HEK293 (cell line): ENCODE measurements around the gene CDC42EP1.

Experiments used
- CTCF ChIP-seq: fragments of 450-650 bp; formaldehyde crosslinking; IDR thresholded peaks from 2 replicates; pipeline ENCODE4 v1.5.1; 2016; ENCODE audit warnings: missing biosample characterization, missing genetic modification characterization
- GLI4 ChIP-seq: fragments of 450-650 bp; formaldehyde crosslinking; IDR thresholded peaks from 2 replicates; pipeline ENCODE4 v1.5.1; 2016; ENCODE audit warnings: missing biosample characterization, missing genetic modification characterization
- HIC1 ChIP-seq: fragments of 450-650 bp; formaldehyde crosslinking; IDR thresholded peaks from 2 replicates; pipeline ENCODE4 v1.5.1; 2016; ENCODE audit warnings: missing biosample characterization, missing genetic modification characterization
- MEIS1 ChIP-seq: sonication (generic); formaldehyde crosslinking; IDR thresholded peaks from 2 replicates; pipeline ENCODE4 v1.8.1; 2022; ENCODE audit warnings: missing genetic modification reagents, mild to moderate bottlenecking, borderline replicate concordance
- RBAK ChIP-seq: fragments of 450-650 bp; formaldehyde crosslinking; IDR thresholded peaks from 2 replicates; pipeline ENCODE4 v1.5.1; 2016; ENCODE audit warnings: missing biosample characterization, missing genetic modification characterization
- REST ChIP-seq: fragments of 450-650 bp; formaldehyde crosslinking; IDR thresholded peaks from 2 replicates; pipeline ENCODE4 v1.5.1; 2016; ENCODE audit warnings: missing biosample characterization, missing genetic modification characterization
- ZNF138 ChIP-seq: fragments of 450-650 bp; formaldehyde crosslinking; IDR thresholded peaks from 2 replicates; pipeline ENCODE4 v1.5.1; 2016; ENCODE audit warnings: missing biosample characterization, missing genetic modification characterization, borderline replicate concordance
- ZNF274 ChIP-seq, 2 experiments: fragments of 200-500 bp in 1 of 2; fragments of 450-650 bp in 1 of 2; sonication (Bioruptor generic) in 1 of 2; formaldehyde crosslinking in 1 of 2; IDR thresholded peaks; 2 replicates each; pipeline versions ENCODE4 v1.5.1 to v1.6.1; 2014 to 2016; ENCODE audit warnings: borderline replicate concordance in 1 of 2, inconsistent platforms in 1 of 2, low read length in 1 of 2, missing biosample characterization in 1 of 2, missing genetic modification characterization in 1 of 2
- ZNF362 ChIP-seq: fragments of 450-650 bp; formaldehyde crosslinking; IDR thresholded peaks from 2 replicates; pipeline ENCODE4 v1.5.1; 2016; ENCODE audit warnings: missing biosample characterization, missing genetic modification characterization
- ZNF561 ChIP-seq: fragments of 450-650 bp; IDR thresholded peaks from 2 replicates; pipeline ENCODE4 v1.5.1; 2018; ENCODE audit warnings: missing biosample characterization, missing genetic modification characterization, borderline replicate concordance
- ZNF645 ChIP-seq: fragments of 450-650 bp; formaldehyde crosslinking; IDR thresholded peaks from 2 replicates; pipeline ENCODE4; 2016; ENCODE audit warnings: missing biosample characterization, missing genetic modification characterization
- ZNF768 ChIP-seq: fragments of 450-650 bp; formaldehyde crosslinking; IDR thresholded peaks from 2 replicates; pipeline ENCODE4 v1.5.1; 2018; ENCODE audit warnings: missing biosample characterization, mild to moderate bottlenecking, missing genetic modification characterization
- ZNF830 ChIP-seq: fragments of 450-650 bp; IDR thresholded peaks from 2 replicates; pipeline ENCODE4 v1.5.0; 2018; ENCODE audit warnings: missing biosample characterization, missing genetic modification characterization, low read depth, mild to moderate bottlenecking, moderate library complexity

- TF ChIP-seq ZNF561 (tag by site-specific recombination) = no peak; the same call in 1 of the 2 replicates
- no peak for TF ChIP-seq GLI4 (tag by site-specific recombination)
- TF ChIP-seq HIC1 (tag by site-specific recombination) = peak; percentile 89
- TF ChIP-seq RBAK = no peak
- no peak for TF ChIP-seq MEIS1 (CRISPR knock-in tag)
- TF ChIP-seq CTCF = no peak; the same call in 1 of the 2 replicates
- TF ChIP-seq ZNF830 = no peak
- no peak for TF ChIP-seq ZNF138 (tag by site-specific recombination)
- TF ChIP-seq ZNF274 (IDR thresholded peaks at IDR 0.05; ENCODE audit: low read length) = no peak
- TF ChIP-seq ZNF274 (tag by site-specific recombination; IDR thresholded peaks at IDR 0.05; ENCODE audit: borderline replicate concordance) = no peak
- TF ChIP-seq ZNF645 (tag by site-specific recombination) = no peak
- no peak for TF ChIP-seq ZNF362 (tag by site-specific recombination)
- no peak for TF ChIP-seq REST (tag by site-specific recombination)
- TF ChIP-seq ZNF768 (tag by site-specific recombination) = no peak
Observed at GRCh38 chr22:37608477-37609239, 48.4 kb downstream of the CDC42EP1 start, which contains the start of gene GGA1.
